ENCODE results near the gene PSMD13. TPM values are rescaled to one million over a fixed set of nuclear protein-coding genes. Genes with fewer than 3 reads are reported as not detected.

PSMD13 gene
- total RNA-seq, 2 experiments from 2014 or later, result 210 to 214 TPM

DNA sequence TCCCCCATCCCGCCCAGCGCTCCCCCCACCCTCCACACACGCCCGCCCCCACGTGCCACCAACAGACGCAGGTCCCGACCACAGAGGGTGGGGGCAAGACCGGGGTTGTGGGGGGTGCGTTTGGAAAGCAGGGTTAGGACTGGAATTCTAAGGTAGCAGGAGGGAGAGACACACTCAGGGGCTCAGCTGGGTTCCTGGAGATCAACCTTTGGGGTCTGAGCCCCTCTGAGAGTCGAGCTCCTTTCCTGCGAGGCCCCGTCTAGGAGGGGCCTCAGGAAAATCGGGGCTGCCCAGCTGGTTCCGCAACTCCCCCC is 52.6 kb downstream of the PSMD13 start:
- peak; percentile 22 for DNase-seq
- CTCF ChIA-PET, result interaction anchor here (0.8 to 1.3 kb wide), 2 partner anchors 21 to 38 kb away, joined by 3 read pairs; no protein-coding TSS in a partner anchor
- peaks cover 4% of the 10 kb centered on the region for H3K36me3 Mint-ChIP-seq
- H3K4me1 Mint-ChIP-seq (ENCODE audit: low read depth), result peaks cover 24% of the 10 kb centered on the region
- H3K4me3 Mint-ChIP-seq, result peak overlapping the region; percentile 65
- no peak overlapping the region for H3K27ac Mint-ChIP-seq
- intact Hi-C loops (cut with micrococcal nuclease), result loop anchor here (5.0 kb wide), 1 partner anchor 52 kb away; the partner anchor contains the start of genes PSMD13 and SIRT3
- no peaks in the 10 kb centered on the region for H3K27me3 Mint-ChIP-seq
- H3K9me3 Mint-ChIP-seq, result no peaks in the 10 kb centered on the region
- POLR2A ChIA-PET, result interaction anchor here (1.6 kb wide), 1 partner anchor 82 kb away, joined by 4 read pairs; the partner anchor contains the start of genes BET1L and RIC8A

DNA sequence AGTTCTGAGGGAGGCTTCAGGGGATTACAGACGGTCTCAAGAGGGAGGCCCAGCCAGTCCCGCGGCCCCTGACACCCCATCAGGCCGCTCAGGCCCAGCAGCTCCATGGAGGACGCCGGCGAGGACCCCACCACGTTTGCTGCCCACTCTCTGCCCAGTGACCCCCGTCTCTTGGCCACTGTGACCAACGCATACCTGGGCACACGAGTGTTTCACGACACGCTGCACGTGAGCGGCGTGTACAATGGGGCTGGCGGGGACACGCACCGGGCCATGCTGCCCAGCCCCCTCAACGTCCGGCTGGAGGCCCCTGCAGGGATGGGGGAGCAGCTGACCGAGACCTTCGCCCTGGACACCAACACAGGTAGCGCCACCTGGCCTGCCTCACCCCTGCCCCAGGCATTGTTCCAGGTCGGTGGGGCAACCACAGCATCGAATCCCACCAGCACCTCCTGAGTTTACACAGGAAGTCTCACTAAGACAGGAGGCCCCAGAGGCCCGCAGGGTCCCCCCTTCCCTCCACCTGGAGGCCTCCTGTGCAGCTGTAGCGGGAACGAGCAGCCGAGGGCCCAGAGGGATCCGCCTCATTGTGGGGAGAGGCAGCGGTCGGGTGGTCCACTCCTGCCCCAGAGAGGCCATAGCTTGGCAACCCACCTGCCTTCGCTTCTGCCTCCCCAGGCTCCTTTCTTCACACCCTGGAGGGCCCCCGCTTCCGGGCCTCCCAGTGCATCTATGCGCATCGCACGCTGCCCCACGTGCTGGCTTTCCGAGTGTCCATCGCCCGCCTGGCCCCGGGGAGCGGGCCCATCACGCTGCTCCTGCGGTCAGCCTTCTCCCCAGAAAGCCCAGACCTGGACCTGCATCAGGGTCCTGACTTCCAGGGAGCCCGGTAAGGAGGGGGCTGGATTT is 53.2 kb downstream of the PSMD13 start:
- H3K9me3 Mint-ChIP-seq, result no peaks in the 10 kb centered on the region
- H3K4me1 Mint-ChIP-seq (ENCODE audit: low read depth), result peaks cover 24% of the 10 kb centered on the region
- no peaks in the 10 kb centered on the region for H3K27me3 Mint-ChIP-seq
- peaks cover 4% of the 10 kb centered on the region for H3K36me3 Mint-ChIP-seq
- peak overlapping the region; percentile 65 for H3K4me3 Mint-ChIP-seq
- peak; percentile 10 for DNase-seq
- peak overlapping the region; percentile 38 for H3K27ac Mint-ChIP-seq
- ChIA-PET CTCF (interaction anchor here (1.2 to 1.3 kb wide), 2 partner anchors 10 to 39 kb away, joined by 3 read pairs; no protein-coding TSS in a partner anchor), POLR2A (no interaction called here)
- intact Hi-C loops (cut with micrococcal nuclease), result loop anchor here (5.0 kb wide), 1 partner anchor 53 kb away; the partner anchor contains the start of genes PSMD13 and SIRT3

DNA sequence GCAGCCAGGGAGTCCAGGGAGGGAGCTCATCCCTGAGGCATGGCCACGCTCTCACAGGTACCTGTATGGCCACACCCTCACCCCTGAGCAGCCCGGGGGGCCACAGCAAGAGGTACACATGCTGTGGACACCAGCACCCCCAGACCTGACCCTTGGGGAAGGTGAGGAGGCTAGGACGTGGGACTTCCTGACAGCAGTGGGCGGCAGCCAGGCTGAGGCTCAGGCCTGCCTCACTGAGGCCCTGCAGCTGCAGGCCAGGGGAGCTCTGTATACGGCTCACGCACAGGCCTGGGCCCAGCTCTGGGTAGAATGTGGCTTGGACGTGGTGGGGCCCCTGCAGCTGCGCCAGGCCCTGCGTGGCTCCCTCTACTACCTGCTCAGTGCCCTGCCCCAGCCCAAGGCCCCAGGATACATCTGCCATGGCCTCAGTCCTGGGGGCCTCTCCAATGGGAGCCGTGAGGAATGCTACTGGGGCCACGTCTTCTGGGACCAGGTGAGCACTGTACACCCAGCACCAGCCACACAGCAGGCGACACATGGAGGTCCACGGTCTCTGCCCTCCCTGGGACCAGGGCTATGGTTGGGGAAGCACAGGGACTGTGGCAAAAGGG is 54.0 kb downstream of the PSMD13 start:
- Mint-ChIP-seq H3K36me3 (peaks cover 4% of the 10 kb centered on the region), H3K4me1 (ENCODE audit: low read depth) (peaks cover 24% of the 10 kb centered on the region), H3K4me3 (peak overlapping the region; percentile 41), H3K27ac (no peak overlapping the region), H3K9me3 (no peaks in the 10 kb centered on the region), H3K27me3 (no peaks in the 10 kb centered on the region)
- ChIA-PET CTCF (interaction anchor here (1.2 to 2.0 kb wide), 2 partner anchors 11 to 15 kb away, joined by 3 to 6 read pairs; no protein-coding TSS in a partner anchor), POLR2A (no interaction called here)
- intact Hi-C loops (cut with micrococcal nuclease), result no loop called here
- DNase-seq, result peak; percentile 10

DNA sequence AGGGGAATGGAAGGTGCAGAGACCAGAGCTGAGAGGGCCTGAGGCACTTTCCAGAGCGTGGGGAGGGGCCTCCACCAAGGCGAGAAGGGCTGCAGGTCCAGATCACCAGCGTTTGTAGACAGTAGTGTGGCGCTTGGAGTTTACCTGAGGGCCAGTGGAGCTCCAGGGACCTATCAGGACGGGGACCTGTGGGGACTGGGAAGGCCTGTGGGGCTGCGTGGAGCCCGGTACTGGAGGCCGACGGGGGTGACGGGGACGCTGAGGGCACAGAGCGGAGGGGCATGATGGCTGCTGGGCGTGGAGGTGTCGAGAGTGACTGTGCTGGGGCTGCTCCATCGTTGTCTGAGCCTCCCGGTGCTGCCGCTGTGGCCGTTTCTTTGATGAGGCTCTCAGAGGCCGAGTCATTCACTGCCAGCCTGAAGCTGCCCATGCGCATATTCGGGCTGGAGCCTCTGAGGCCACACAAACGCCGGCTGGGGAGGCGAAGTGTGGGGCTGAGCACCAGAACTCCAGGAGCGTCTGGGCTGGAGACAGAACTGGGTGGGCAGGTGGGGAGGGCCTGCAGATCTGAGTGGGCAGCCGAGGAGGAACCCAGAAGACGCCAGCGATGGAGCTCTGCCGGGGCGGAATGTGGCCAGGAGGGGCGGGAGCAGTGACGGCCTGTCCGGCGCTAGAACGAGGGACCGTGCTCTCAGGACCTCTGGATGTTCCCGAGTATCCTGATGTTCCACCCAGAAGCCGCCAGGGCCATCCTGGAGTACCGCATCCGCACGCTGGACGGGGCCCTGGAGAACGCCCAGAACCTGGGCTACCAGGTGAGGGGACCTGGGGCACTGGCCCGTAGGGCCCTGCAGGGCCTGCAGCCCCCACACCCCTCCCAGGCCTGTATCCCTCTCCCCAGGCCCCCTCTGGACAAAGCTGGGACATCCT is 54.8 kb downstream of the PSMD13 start:
- ChIA-PET POLR2A (no interaction called here), CTCF (interaction anchor here (1.2 to 2.0 kb wide), 2 partner anchors 12 to 14 kb away, joined by 3 to 6 read pairs; no protein-coding TSS in a partner anchor)
- Mint-ChIP-seq H3K27me3 (no peaks in the 10 kb centered on the region), H3K9me3 (no peaks in the 10 kb centered on the region), H3K36me3 (peaks cover 4% of the 10 kb centered on the region), H3K27ac (peak overlapping the region; percentile 10), H3K4me1 (ENCODE audit: low read depth) (peaks cover 24% of the 10 kb centered on the region), H3K4me3 (peak overlapping the region; percentile 7)
- intact Hi-C loops (cut with micrococcal nuclease), result no loop called here
- no peak for DNase-seq

DNA sequence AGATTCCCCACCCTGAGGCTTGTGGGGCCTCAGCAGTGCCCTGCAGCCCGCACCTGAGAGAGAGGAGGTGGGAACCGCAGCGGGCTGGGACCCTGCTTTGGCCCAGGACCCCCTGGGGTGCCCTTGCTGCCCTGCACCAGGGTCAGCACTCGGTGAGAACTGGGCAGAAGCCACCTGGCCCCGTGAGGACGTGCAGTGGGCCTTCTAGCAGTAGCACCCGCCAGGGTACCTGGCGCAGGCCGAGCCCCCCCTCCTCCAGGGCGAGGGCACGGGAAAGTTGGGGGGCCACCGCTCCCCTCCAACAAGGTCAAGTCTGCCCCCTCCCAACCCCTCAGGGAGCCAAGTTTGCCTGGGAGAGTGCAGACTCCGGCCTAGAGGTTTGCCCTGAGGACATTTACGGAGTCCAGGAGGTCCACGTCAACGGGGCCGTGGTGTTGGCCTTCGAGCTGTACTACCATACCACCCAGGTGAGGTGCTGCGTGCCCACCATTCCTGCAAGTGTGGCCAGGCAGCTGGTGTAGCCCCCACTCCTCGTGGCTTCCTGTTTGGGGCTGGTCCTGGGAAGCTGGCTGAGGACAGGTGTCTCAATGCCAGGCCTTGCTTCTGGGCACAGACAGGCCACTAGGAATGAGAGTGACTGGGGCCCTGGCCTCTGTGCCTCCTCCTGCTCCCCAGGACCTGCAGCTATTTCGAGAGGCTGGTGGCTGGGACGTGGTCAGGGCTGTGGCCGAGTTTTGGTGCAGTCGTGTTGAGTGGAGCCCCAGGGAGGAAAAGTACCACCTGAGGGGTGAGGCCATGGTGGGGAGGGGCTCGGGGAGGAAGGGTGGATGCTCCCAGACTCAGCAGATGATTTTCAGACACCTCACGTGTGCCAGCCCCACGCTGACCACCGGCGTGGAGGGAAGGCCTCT is 55.7 kb downstream of the PSMD13 start:
- no peak for DNase-seq
- Mint-ChIP-seq H3K9me3 (no peaks in the 10 kb centered on the region), H3K4me1 (ENCODE audit: low read depth) (peaks cover 20% of the 10 kb centered on the region), H3K36me3 (peaks cover 4% of the 10 kb centered on the region), H3K27me3 (no peaks in the 10 kb centered on the region), H3K4me3 (no peak overlapping the region), H3K27ac (no peak overlapping the region)
- intact Hi-C loops (cut with micrococcal nuclease), result no loop called here
- ChIA-PET POLR2A (no interaction called here), CTCF (interaction anchor here (2.0 kb wide), 1 partner anchor 13 kb away, joined by 6 read pairs; no protein-coding TSS in a partner anchor)

DNA sequence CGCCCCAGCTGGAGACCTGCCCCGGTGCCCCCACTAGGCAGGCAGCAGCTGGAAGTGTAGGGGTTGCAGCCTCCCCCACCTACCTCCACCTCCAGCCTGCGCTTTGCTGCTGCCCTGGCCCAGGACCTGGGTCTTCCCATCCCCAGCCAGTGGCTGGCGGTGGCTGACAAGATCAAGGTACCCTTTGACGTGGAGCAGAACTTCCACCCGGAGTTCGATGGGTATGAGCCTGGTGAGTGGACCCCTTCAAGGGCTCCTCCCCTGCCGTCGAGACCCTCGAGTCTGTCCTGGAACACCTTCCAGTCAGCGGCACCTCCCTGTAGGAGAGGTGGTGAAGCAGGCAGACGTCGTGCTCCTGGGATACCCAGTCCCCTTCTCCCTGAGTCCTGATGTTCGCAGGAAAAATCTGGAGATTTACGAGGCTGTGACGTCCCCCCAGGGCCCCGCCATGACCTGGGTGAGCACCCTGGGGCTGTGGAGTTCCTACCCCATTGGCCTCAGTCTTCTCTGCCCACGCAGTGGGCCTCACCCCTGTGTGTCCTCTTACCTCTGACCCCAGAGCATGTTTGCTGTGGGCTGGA is 56.6 kb downstream of the PSMD13 start:
- H3K4me1 Mint-ChIP-seq (ENCODE audit: low read depth), result peaks cover 17% of the 10 kb centered on the region
- no peaks in the 10 kb centered on the region for H3K9me3 Mint-ChIP-seq
- intact Hi-C loops (cut with micrococcal nuclease), result no loop called here
- no peak overlapping the region for H3K27ac Mint-ChIP-seq
- H3K36me3 Mint-ChIP-seq, result no peaks in the 10 kb centered on the region
- CTCF ChIA-PET, result no interaction called here
- POLR2A ChIA-PET, result no interaction called here
- no peak overlapping the region for H3K4me3 Mint-ChIP-seq
- DNase-seq, result no peak
- H3K27me3 Mint-ChIP-seq, result no peaks in the 10 kb centered on the region

DNA sequence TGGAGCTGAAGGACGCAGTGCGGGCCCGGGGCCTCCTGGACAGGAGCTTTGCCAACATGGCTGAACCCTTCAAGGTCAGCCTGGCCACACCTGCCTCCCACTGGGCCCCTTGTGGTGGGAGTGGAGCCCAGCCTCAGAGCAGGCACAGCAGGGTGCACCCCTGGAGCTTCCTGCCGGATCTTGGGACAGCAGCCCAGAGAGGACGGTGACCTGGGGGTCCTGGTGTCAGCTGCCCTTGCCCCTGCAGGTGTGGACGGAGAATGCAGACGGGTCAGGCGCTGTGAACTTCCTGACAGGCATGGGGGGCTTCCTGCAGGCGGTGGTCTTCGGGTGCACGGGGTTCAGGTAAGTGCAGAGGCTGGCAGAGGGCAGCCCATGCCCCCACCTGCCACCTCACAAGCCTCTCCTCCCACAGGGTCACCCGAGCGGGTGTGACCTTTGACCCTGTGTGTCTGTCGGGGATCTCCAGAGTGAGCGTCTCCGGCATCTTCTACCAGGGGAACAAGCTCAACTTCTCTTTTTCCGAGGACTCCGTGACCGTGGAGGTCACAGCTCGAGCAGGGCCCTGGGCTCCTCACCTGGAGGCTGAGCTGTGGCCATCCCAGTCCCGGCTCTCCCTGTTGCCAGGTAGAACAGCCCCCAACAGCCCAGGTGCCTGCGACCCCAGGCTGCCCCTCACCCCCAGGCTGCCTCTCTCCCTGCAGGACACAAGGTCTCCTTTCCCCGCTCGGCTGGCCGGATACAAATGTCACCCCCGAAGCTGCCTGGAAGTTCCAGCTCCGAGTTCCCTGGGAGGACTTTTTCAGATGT is 57.3 kb downstream of the PSMD13 start:
- DNase-seq, result no peak
- ChIA-PET POLR2A (no interaction called here), CTCF (no interaction called here)
- Mint-ChIP-seq H3K9me3 (no peaks in the 10 kb centered on the region), H3K4me1 (ENCODE audit: low read depth) (peaks cover 17% of the 10 kb centered on the region), H3K27ac (no peak overlapping the region), H3K27me3 (no peaks in the 10 kb centered on the region), H3K4me3 (no peak overlapping the region), H3K36me3 (no peaks in the 10 kb centered on the region)
- intact Hi-C loops (cut with micrococcal nuclease), result no loop called here

DNA sequence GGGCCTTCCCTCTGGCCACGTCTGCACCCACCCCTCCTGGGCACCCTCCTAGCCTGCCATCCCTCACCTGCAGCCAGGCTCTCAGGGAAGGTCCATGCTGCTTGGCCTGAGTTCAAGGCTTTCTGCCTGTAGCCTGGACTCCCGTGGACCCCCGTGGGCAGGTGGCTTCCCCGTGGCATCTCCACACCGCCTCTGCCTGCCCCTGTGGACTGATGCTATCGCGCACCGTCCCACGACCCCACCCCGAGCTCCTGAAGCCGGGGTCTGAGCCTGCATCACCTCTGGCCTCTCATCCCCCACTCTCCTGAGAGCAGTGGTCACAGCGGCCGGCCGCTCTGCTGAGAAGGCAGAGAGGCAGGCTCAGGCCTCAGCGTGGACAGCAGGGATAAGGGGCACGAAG is 58.0 kb downstream of the PSMD13 start:
- Mint-ChIP-seq H3K9me3 (no peaks in the 10 kb centered on the region), H3K27ac (no peak overlapping the region), H3K4me1 (ENCODE audit: low read depth) (peaks cover 16% of the 10 kb centered on the region), H3K4me3 (no peak overlapping the region), H3K36me3 (no peaks in the 10 kb centered on the region), H3K27me3 (peaks cover 1% of the 10 kb centered on the region)
- CTCF ChIA-PET, result no interaction called here
- DNase-seq, result no peak
- POLR2A ChIA-PET, result no interaction called here
- intact Hi-C loops (cut with micrococcal nuclease), result no loop called here

DNA sequence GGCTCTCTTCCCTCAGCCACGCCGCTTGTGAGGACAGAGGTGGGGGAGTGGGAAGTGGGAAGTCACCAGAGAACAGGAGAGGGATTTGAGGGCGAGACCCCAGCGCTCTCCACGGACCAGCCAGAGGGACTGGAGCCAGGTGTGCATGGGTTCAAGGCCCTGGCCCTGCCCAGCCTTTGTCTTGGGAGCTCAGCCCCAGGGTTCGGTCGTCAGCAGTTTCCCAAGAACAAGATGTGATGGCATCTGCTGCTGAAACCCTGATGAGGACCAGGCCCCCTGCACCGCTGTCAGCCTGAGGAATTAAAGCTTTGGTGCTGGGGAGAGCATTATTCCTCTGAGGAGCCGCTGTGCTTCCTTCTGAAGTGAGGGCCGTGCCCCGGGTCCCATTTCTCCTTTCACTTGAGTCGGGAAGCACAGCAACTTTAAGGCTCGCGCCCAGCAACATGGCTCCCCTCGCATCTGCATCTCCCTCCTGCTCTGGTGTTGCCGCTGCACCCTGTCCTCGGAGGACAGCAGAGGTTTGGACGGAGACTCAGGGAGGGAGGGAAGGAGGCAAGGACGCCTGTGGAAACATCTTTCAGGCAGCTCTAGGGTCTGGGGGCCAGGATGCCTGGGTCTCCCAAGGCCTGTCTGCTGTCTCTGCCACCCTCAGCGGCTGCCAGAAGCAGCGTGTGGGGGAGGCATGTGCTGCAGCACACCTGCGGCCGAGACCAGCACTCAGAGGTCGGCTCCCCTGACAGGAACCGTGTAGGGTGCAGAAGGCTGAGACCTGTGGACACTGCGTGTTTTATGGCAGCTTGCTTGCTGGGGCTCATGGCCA is 58.8 kb downstream of the PSMD13 start:
- no peak overlapping the region for H3K27ac Mint-ChIP-seq
- ChIA-PET POLR2A (interaction anchor here (0.6 kb wide), 1 partner anchor 276 kb away, joined by 3 read pairs; no protein-coding TSS in a partner anchor), CTCF (no interaction called here)
- no peaks in the 10 kb centered on the region for H3K36me3 Mint-ChIP-seq
- peaks cover 3% of the 10 kb centered on the region for H3K27me3 Mint-ChIP-seq
- H3K9me3 Mint-ChIP-seq, result no peaks in the 10 kb centered on the region
- no peak for DNase-seq
- peaks cover 17% of the 10 kb centered on the region for H3K4me1 Mint-ChIP-seq (ENCODE audit: low read depth)
- intact Hi-C loops (cut with micrococcal nuclease), result no loop called here
- H3K4me3 Mint-ChIP-seq, result no peak overlapping the region

Measured in activated CD4-positive, alpha-beta memory T cell treated with anti-CD3 and anti-CD28 coated beads for 36 hours (primary cell).